ENCODE measurements around the gene ST6GALNAC1. TPM values are rescaled to one million over a fixed set of nuclear protein-coding genes. Genes with fewer than 3 reads are reported as not detected.
A peak's percentile ranks its signal among the peaks of the same experiment; 100 is the strongest.
"Not testable (repeated sequence)": the region's sequence is repeated elsewhere in the genome, so short reads cannot be mapped to it uniquely, and the experiment has no call there.

Gene ST6GALNAC1
- total and polyA plus RNA-seq, 8 donors = 0.34 to 4.9 (median 1.2) TPM

- Histone ChIP-seq H3K9me3 (no peaks in the 10 kb centered on the region), H3K27ac (no peak overlapping the region), H3K36me3 (no peaks in the 10 kb centered on the region), H3K4me3 (no peak overlapping the region), H3K4me1 (peaks cover 12 to 29% (median 22%) of the 10 kb centered on the region in 3 donors), H3K27me3 (no peaks in the 10 kb centered on the region)
- intact Hi-C loops (cut with DNase I) = no loop called here
- ATAC-seq (no peak), DNase-seq (no peak), FAIRE-seq (no peak)
- WGBS, 2 donors = 81 to 86% methylated on average over 5 of the region's 5 CpGs
- TF ChIP-seq CTCF (IDR thresholded peaks at IDR 0.05) = no peak
Observed at GRCh38 chr17:76642032-76642561, 1.5 kb downstream of the ST6GALNAC1 start.

GRCh38 chr17:76641501-76641900 is 2.1 kb downstream of the ST6GALNAC1 start:
- 3 to 7% methylated on average over 3 of the region's 3 CpGs for whole genome bisulfite sequencing, 2 donors
- no peaks in the 10 kb centered on the region for H3K9me3 ChIP-seq
- no peaks in the 10 kb centered on the region for H3K27me3 ChIP-seq
- ATAC-seq (peak in 2 of 4 donors; percentile 24 to 41), DNase-seq (no peak), FAIRE-seq (no peak)
- no peak overlapping the region for H3K4me3 ChIP-seq
- no peak for TF ChIP-seq CTCF (IDR thresholded peaks at IDR 0.05)
- H3K4me1 ChIP-seq = peaks cover 12 to 29% (median 22%) of the 10 kb centered on the region in 3 donors
- intact Hi-C loops (cut with DNase I) = no loop called here
- no peaks in the 10 kb centered on the region for H3K36me3 ChIP-seq
- H3K27ac ChIP-seq = peak overlapping the region in 1 of 4 donors; percentile 41

- Histone ChIP-seq H3K36me3 (no peaks in the 10 kb centered on the region), H3K9me3 (no peaks in the 10 kb centered on the region), H3K4me1 (peaks cover 12 to 27% (median 22%) of the 10 kb centered on the region in 3 donors), H3K27me3 (no peaks in the 10 kb centered on the region), H3K27ac (peak overlapping the region in 1 of 4 donors; percentile 41), H3K4me3 (no peak overlapping the region)
- no peak for DNase-seq
- peak in 1 of 4 donors; percentile 5 for ATAC-seq
- 35 to 39% methylated on average over 6 of the region's 6 CpGs for WGBS, 2 donors
- FAIRE-seq = no peak
- intact Hi-C loops (cut with DNase I) = no loop called here
- TF ChIP-seq CTCF (IDR thresholded peaks at IDR 0.05) = no peak
Observed at GRCh38 chr17:76640550-76641380, 2.8 kb downstream of the ST6GALNAC1 start.

GRCh38 chr17:76638263-76638662 is 5.3 kb downstream of the ST6GALNAC1 start:
- H3K4me3 ChIP-seq = no peak overlapping the region
- DNase-seq (no peak), ATAC-seq (no peak), FAIRE-seq (no peak)
- H3K4me1 ChIP-seq = peaks cover 0 to 12% (median 9%) of the 10 kb centered on the region in 3 donors
- H3K27ac ChIP-seq = no peak overlapping the region
- no peaks in the 10 kb centered on the region for H3K9me3 ChIP-seq
- intact Hi-C loops (cut with DNase I) = no loop called here
- TF ChIP-seq CTCF (IDR thresholded peaks at IDR 0.05) = no peak
- H3K27me3 ChIP-seq = no peaks in the 10 kb centered on the region
- H3K36me3 ChIP-seq = no peaks in the 10 kb centered on the region
- 91 to 93% methylated on average over 10 of the region's 10 CpGs for WGBS, 2 donors

- intact Hi-C loops (cut with DNase I); ATAC-seq; H3K27ac ChIP-seq; H3K27me3 ChIP-seq; H3K9me3 ChIP-seq; DNase-seq; H3K36me3 ChIP-seq; H3K4me3 ChIP-seq; FAIRE-seq: not testable (repeated sequence)
- 76 to 84% methylated on average over 21 to 22 of the region's 27 CpGs for WGBS, 2 donors
- peaks cover 0 to 12% (median 9%) of the 10 kb centered on the region in 3 donors for H3K4me1 ChIP-seq
Observed at GRCh38 chr17:76636486-76637206, 6.9 kb downstream of the ST6GALNAC1 start.

Data from pancreas (tissue), 10 donors.